CD4-positive, CD25-positive, alpha-beta regulatory T cell (primary cell): Measurements from ENCODE around the gene SH3RF1. TPM values are rescaled to one million over a fixed set of nuclear protein-coding genes. Genes with fewer than 3 reads are reported as not detected.

Experiments
- ATAC-seq, 2 donors: fragments of 150-1000 bp; cut with Tn5 transposase; one replicate each; pipeline ENCODE4 v1.10.0; 2021; ENCODE audit warnings: low read depth in 2 of 2, moderate number of reproducible peaks in 2 of 2, moderate library complexity in 1 of 2
- DNase-seq, 3 donors: peaks; one replicate each; pipeline versions ENCODE4 v3.0.0 to v3.0.0-alpha.2; 2012 to 2022; ENCODE audit warnings: mixed read lengths in 1 of 3
- H3K27ac ChIP-seq: one replicate; pipeline ENCODE4 v1.7.0; 2013; ENCODE audit warnings: mild to moderate bottlenecking, low read length; ENCODE audit not compliant: insufficient read depth, poor library complexity, severe bottlenecking
- H3K27me3 ChIP-seq: one replicate; pipeline ENCODE4 v1.7.0; 2013; ENCODE audit warnings: low read length; ENCODE audit not compliant: control insufficient read depth, insufficient read depth
- H3K36me3 ChIP-seq: one replicate; pipeline ENCODE4 v1.7.0; 2013; ENCODE audit warnings: mild to moderate bottlenecking, low read length, moderate library complexity; ENCODE audit not compliant: control insufficient read depth, insufficient read depth
- H3K4me1 ChIP-seq: 2 replicates; pipeline ENCODE4 v1.7.0; 2013; ENCODE audit warnings: mild to moderate bottlenecking, low read length; ENCODE audit not compliant: insufficient read depth, control insufficient read depth, poor library complexity, severe bottlenecking
- H3K4me3 ChIP-seq: one replicate; pipeline ENCODE4 v1.7.0; 2013; ENCODE audit warnings: low read depth, mild to moderate bottlenecking, low read length, moderate library complexity
- H3K9me3 ChIP-seq, 2 experiments: 1 replicate in 1 of 2; 2 replicates in 1 of 2; pipeline ENCODE4 v1.7.0; 2013; ENCODE audit warnings: low read length in 2 of 2, mild to moderate bottlenecking in 1 of 2, moderate library complexity in 1 of 2; ENCODE audit not compliant: control insufficient read depth in 2 of 2
- H3K27ac Mint-ChIP-seq, 3 donors: one replicate each; pipeline ENCODE4 v1.8.0; 2020 to 2022; ENCODE audit warnings: mild to moderate bottlenecking in 3 of 3, mixed read lengths in 3 of 3, moderate library complexity in 2 of 3
- H3K27me3 Mint-ChIP-seq: one replicate; pipeline ENCODE4 v1.8.0; 2022; ENCODE audit warnings: mild to moderate bottlenecking, mixed read lengths
- H3K36me3 Mint-ChIP-seq: one replicate; pipeline ENCODE4 v1.8.0; 2020; ENCODE audit warnings: mixed read lengths
- H3K4me1 Mint-ChIP-seq, 4 donors: one replicate each; pipeline ENCODE4 v1.8.0; 2020 to 2022; ENCODE audit warnings: mixed read lengths in 4 of 4, mild to moderate bottlenecking in 1 of 4
- H3K4me3 Mint-ChIP-seq, 4 donors: one replicate each; pipeline ENCODE4 v1.8.0; 2020 to 2022; ENCODE audit warnings: mild to moderate bottlenecking in 4 of 4, mixed read lengths in 4 of 4, moderate library complexity in 3 of 4
- H3K9me3 Mint-ChIP-seq, 7 donors: one replicate each; pipeline ENCODE4 v1.8.0; 2020 to 2022; ENCODE audit warnings: mixed read lengths in 7 of 7, mild to moderate bottlenecking in 3 of 7, moderate library complexity in 2 of 7
- polyA plus RNA-seq, 4 donors: library from polyadenylated mRNA; unstranded; fragments of 300-500 nt; fragmentation: Illumina TruSeq; gene quantifications; one replicate each; pipeline ENCODE4 v1.2.3, GENCODE V29; 2021
- total RNA-seq: library from RNA; stranded (reverse); gene quantifications from one replicate; pipeline ENCODE4 v1.2.3, GENCODE V29; 2022

SH3RF1 gene
- total and polyA plus RNA-seq, 5 donors from 2014 or later, result 0.69 TPM; not detected in 4

- no peak for ATAC-seq
- H3K27ac Mint-ChIP-seq, result no peak overlapping the region
These were observed 50.3 kb downstream of the SH3RF1 start for GRCh38 chr4:169220447-169220846.

GRCh38 chr4:169219440-169219839, 51.3 kb downstream of the SH3RF1 start:
- DNase-seq (no peak), ATAC-seq (no peak)
- Mint-ChIP-seq H3K4me1 (no peaks in the 10 kb centered on the region), H3K4me3 (no peak overlapping the region), H3K9me3 (no peaks in the 10 kb centered on the region), H3K27ac (no peak overlapping the region), H3K36me3 (no peaks in the 10 kb centered on the region), H3K27me3 (no peaks in the 10 kb centered on the region)
- Histone ChIP-seq H3K27me3 (no peaks in the 10 kb centered on the region), H3K4me3 (no peak overlapping the region), H3K27ac (no peak overlapping the region), H3K4me1 (no peaks in the 10 kb centered on the region), H3K9me3 (no peaks in the 10 kb centered on the region), H3K36me3 (no peaks in the 10 kb centered on the region)

More at GRCh38 chr4:169220447-169220846, 50.3 kb downstream of the SH3RF1 start:
- no peaks in the 10 kb centered on the region for H3K27me3 Mint-ChIP-seq
- H3K9me3 ChIP-seq, result no peaks in the 10 kb centered on the region
- H3K9me3 Mint-ChIP-seq, result no peaks in the 10 kb centered on the region
- H3K4me3 ChIP-seq, result no peak overlapping the region
- no peaks in the 10 kb centered on the region for H3K4me1 Mint-ChIP-seq
- H3K36me3 Mint-ChIP-seq, result no peaks in the 10 kb centered on the region
- DNase-seq, result no peak
- H3K4me1 ChIP-seq, result no peaks in the 10 kb centered on the region
- H3K27me3 ChIP-seq, result no peaks in the 10 kb centered on the region
- H3K36me3 ChIP-seq, result no peaks in the 10 kb centered on the region
- no peak overlapping the region for H3K4me3 Mint-ChIP-seq
- no peak overlapping the region for H3K27ac ChIP-seq

- no peak overlapping the region for H3K27ac ChIP-seq
- Mint-ChIP-seq H3K4me1 (no peaks in the 10 kb centered on the region), H3K27ac (no peak overlapping the region), H3K4me3 (no peak overlapping the region), H3K9me3 (peaks cover 0 to 3% (median 1%) of the 10 kb centered on the region in 7 donors), H3K27me3 (no peaks in the 10 kb centered on the region), H3K36me3 (no peaks in the 10 kb centered on the region)
- H3K27me3 ChIP-seq, result no peaks in the 10 kb centered on the region
- H3K4me3 ChIP-seq, result no peak overlapping the region
- no peaks in the 10 kb centered on the region for H3K36me3 ChIP-seq
- no peaks in the 10 kb centered on the region for H3K4me1 ChIP-seq
- H3K9me3 ChIP-seq, result no peaks in the 10 kb centered on the region
- DNase-seq, result no peak
- no peak for ATAC-seq
These were observed 55.1 kb downstream of the SH3RF1 start for GRCh38 chr4:169215656-169216055.

- Histone ChIP-seq H3K4me1 (no peaks in the 10 kb centered on the region), H3K27me3 (no peaks in the 10 kb centered on the region), H3K9me3 (no peaks in the 10 kb centered on the region), H3K36me3 (no peaks in the 10 kb centered on the region), H3K27ac (no peak overlapping the region), H3K4me3 (no peak overlapping the region)
- H3K27me3 Mint-ChIP-seq, result no peaks in the 10 kb centered on the region
- H3K9me3 Mint-ChIP-seq, result peaks cover 0 to 3% (median 1%) of the 10 kb centered on the region in 7 donors
- no peak overlapping the region for H3K27ac Mint-ChIP-seq
- DNase-seq, result no peak
- ATAC-seq, result no peak
- no peaks in the 10 kb centered on the region for H3K4me1 Mint-ChIP-seq
- no peaks in the 10 kb centered on the region for H3K36me3 Mint-ChIP-seq
- no peak overlapping the region for H3K4me3 Mint-ChIP-seq
These were observed 57.8 kb downstream of the SH3RF1 start for GRCh38 chr4:169212981-169213380.

GRCh38 chr4:169210504-169211118, 60.1 kb downstream of the SH3RF1 start:
- H3K9me3 ChIP-seq, result no peaks in the 10 kb centered on the region
- H3K4me1 ChIP-seq, result no peaks in the 10 kb centered on the region
- H3K27ac ChIP-seq, result no peak overlapping the region
- no peak for DNase-seq
- no peak overlapping the region for H3K4me3 ChIP-seq
- H3K36me3 ChIP-seq, result no peaks in the 10 kb centered on the region
- no peaks in the 10 kb centered on the region for H3K4me1 Mint-ChIP-seq
- no peak for ATAC-seq
- H3K4me3 Mint-ChIP-seq, result no peak overlapping the region
- H3K36me3 Mint-ChIP-seq, result no peaks in the 10 kb centered on the region
- no peak overlapping the region for H3K27ac Mint-ChIP-seq
- peaks cover 0 to 3% (median 1%) of the 10 kb centered on the region in 7 donors for H3K9me3 Mint-ChIP-seq
- no peaks in the 10 kb centered on the region for H3K27me3 ChIP-seq
- H3K27me3 Mint-ChIP-seq, result no peaks in the 10 kb centered on the region

- Mint-ChIP-seq H3K4me1 (no peaks in the 10 kb centered on the region), H3K36me3 (no peaks in the 10 kb centered on the region), H3K27ac (no peak overlapping the region), H3K9me3 (peaks cover 0 to 3% (median 1%) of the 10 kb centered on the region in 7 donors), H3K27me3 (no peaks in the 10 kb centered on the region), H3K4me3 (no peak overlapping the region)
- Histone ChIP-seq H3K27me3 (no peaks in the 10 kb centered on the region), H3K4me3 (no peak overlapping the region), H3K4me1 (no peaks in the 10 kb centered on the region), H3K27ac (no peak overlapping the region), H3K9me3 (no peaks in the 10 kb centered on the region), H3K36me3 (no peaks in the 10 kb centered on the region)
- ATAC-seq, result no peak
- no peak for DNase-seq
These were observed 61.3 kb downstream of the SH3RF1 start for GRCh38 chr4:169209388-169209883.

GRCh38 chr4:169208516-169208915, 62.2 kb downstream of the SH3RF1 start:
- H3K4me1 Mint-ChIP-seq, result no peaks in the 10 kb centered on the region
- H3K9me3 ChIP-seq, result no peaks in the 10 kb centered on the region
- H3K4me1 ChIP-seq, result no peaks in the 10 kb centered on the region
- H3K36me3 ChIP-seq, result no peaks in the 10 kb centered on the region
- no peaks in the 10 kb centered on the region for H3K27me3 Mint-ChIP-seq
- H3K27ac ChIP-seq, result no peak overlapping the region
- no peak overlapping the region for H3K27ac Mint-ChIP-seq
- no peak for ATAC-seq
- H3K27me3 ChIP-seq, result no peaks in the 10 kb centered on the region
- H3K4me3 Mint-ChIP-seq, result no peak overlapping the region
- H3K4me3 ChIP-seq, result no peak overlapping the region
- no peak for DNase-seq
- H3K9me3 Mint-ChIP-seq, result peaks cover 0 to 3% (median 0%) of the 10 kb centered on the region in 7 donors
- no peaks in the 10 kb centered on the region for H3K36me3 Mint-ChIP-seq

- H3K27me3 ChIP-seq, result no peaks in the 10 kb centered on the region
- Mint-ChIP-seq H3K9me3 (peaks cover 0 to 3% (median 0%) of the 10 kb centered on the region in 7 donors), H3K27me3 (no peaks in the 10 kb centered on the region), H3K36me3 (no peaks in the 10 kb centered on the region), H3K27ac (no peak overlapping the region), H3K4me1 (no peaks in the 10 kb centered on the region), H3K4me3 (no peak overlapping the region)
- no peaks in the 10 kb centered on the region for H3K9me3 ChIP-seq
- H3K36me3 ChIP-seq, result no peaks in the 10 kb centered on the region
- no peaks in the 10 kb centered on the region for H3K4me1 ChIP-seq
- no peak overlapping the region for H3K4me3 ChIP-seq
- ATAC-seq (no peak), DNase-seq (no peak)
- no peak overlapping the region for H3K27ac ChIP-seq
These were observed 62.7 kb downstream of the SH3RF1 start for GRCh38 chr4:169208090-169208455.
